Calu3 (cell line): ENCODE data around the gene TMEM37. TPM values are rescaled to one million over a fixed set of nuclear protein-coding genes. Genes with fewer than 3 reads are reported as not detected.

Source experiments
- BruUV-seq: library from RNA; stranded (reverse); fragments of 400-500 nt; replicated peaks from 2 replicates; lab custom pipeline; 2021; lab: Mats Ljungman, UMichigan
- CTCF ChIA-PET: fragments of 300-600 bp; sonication (Branson Sonifier 250); formaldehyde crosslinking; loops from one replicate; lab custom pipeline; 2022; ENCODE audit warnings: antibody characterized with exemption; lab: Charles Lee
- DNase-seq: peaks from one replicate; pipeline ENCODE4 v3.0.0; 2022
- H3K27ac Mint-ChIP-seq: one replicate; pipeline ENCODE4 v1.8.0; 2022; ENCODE audit warnings: mixed read lengths; ENCODE audit not compliant: unreplicated experiment
- H3K27me3 Mint-ChIP-seq: one replicate; pipeline ENCODE4 v1.8.0; 2022; ENCODE audit warnings: mixed read lengths; ENCODE audit not compliant: unreplicated experiment
- H3K36me3 Mint-ChIP-seq: one replicate; pipeline ENCODE4 v1.8.0; 2022; ENCODE audit warnings: mild to moderate bottlenecking, moderate library complexity, mixed read lengths; ENCODE audit not compliant: insufficient read depth, unreplicated experiment
- H3K4me1 Mint-ChIP-seq: one replicate; pipeline ENCODE4 v1.8.0; 2022; ENCODE audit warnings: mild to moderate bottlenecking, low read depth, mixed read lengths; ENCODE audit not compliant: unreplicated experiment
- H3K4me3 Mint-ChIP-seq: one replicate; pipeline ENCODE4 v1.8.0; 2022; ENCODE audit warnings: mild to moderate bottlenecking, low read depth, moderate library complexity, mixed read lengths; ENCODE audit not compliant: unreplicated experiment
- H3K9me3 Mint-ChIP-seq: one replicate; pipeline ENCODE4 v1.8.0; 2022; ENCODE audit warnings: low read depth, mixed read lengths; ENCODE audit not compliant: unreplicated experiment
- intact Hi-C: fragments of 100-400 bp; cut with micrococcal nuclease; formaldehyde crosslinking; loops from one replicate; pipeline ENCODE4 v1.10.0; 2022; ENCODE audit not compliant: unreplicated experiment
- total RNA-seq: library from RNA; stranded (reverse); gene quantifications from 2 replicates; pipeline ENCODE4 v1.2.3, GENCODE V29; 2022
- TF ChIP-seq, protein P1 (sequence below): fragments of 200-600 bp; IDR thresholded peaks from one replicate; pipeline ENCODE4 v1.8.0; 2022; ENCODE audit warnings: antibody characterized with exemption; ENCODE audit not compliant: unreplicated experiment

TMEM37 gene
- total RNA-seq, 1 experiment from 2014 or later = 0.76 TPM

DNA sequence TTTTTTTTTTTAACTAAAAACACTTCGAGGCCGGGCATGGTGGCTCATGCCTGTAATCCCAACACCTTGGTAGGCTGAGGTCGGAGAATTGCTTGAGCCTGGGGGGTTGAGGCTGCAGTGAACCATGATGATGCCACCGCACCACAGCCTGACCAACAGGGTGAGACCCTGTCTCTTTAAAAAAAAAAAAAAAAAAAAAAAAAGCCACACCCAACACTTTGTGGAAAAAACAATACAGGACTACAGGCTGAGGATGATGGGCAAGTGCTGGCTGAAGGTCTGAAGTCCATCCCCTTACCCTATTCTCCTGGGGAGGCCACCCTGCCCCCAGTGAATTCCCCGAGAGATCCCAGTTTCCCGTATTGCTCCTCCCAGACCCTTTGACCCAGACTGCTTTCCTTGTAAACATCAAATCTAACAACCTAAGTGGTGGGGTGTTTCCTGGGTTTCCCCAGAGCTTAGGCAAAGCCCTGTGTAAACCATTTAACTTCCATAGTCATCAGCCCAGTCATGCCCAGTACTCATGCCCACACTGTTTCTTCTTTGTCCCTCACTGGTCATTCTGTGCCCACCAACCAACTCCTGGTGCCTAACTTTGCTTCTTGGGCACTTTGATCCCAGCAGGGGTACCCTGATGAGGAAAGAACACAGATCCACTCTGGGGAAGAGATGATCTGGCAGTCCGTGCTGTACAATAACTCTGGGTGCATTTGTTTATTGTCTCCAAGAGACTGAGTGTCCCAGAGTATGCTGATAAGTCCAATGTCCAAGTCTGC lies 5.8 kb upstream of the TMEM37 start:
- TF ChIP-seq, protein P1, sequence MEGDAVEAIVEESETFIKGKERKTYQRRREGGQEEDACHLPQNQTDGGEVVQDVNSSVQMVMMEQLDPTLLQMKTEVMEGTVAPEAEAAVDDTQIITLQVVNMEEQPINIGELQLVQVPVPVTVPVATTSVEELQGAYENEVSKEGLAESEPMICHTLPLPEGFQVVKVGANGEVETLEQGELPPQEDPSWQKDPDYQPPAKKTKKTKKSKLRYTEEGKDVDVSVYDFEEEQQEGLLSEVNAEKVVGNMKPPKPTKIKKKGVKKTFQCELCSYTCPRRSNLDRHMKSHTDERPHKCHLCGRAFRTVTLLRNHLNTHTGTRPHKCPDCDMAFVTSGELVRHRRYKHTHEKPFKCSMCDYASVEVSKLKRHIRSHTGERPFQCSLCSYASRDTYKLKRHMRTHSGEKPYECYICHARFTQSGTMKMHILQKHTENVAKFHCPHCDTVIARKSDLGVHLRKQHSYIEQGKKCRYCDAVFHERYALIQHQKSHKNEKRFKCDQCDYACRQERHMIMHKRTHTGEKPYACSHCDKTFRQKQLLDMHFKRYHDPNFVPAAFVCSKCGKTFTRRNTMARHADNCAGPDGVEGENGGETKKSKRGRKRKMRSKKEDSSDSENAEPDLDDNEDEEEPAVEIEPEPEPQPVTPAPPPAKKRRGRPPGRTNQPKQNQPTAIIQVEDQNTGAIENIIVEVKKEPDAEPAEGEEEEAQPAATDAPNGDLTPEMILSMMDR = no peak
- Mint-ChIP-seq H3K27ac (peak overlapping the region; percentile 18), H3K9me3 (peaks cover 6% of the 10 kb centered on the region), H3K4me1 (peaks cover 44% of the 10 kb centered on the region), H3K27me3 (peaks cover 24% of the 10 kb centered on the region), H3K4me3 (no peak overlapping the region), H3K36me3 (no peaks in the 10 kb centered on the region)
- CTCF ChIA-PET = no interaction called here
- no TSS peak for BruUV-seq
- DNase-seq = no peak
- intact Hi-C loops = no loop called here

DNA sequence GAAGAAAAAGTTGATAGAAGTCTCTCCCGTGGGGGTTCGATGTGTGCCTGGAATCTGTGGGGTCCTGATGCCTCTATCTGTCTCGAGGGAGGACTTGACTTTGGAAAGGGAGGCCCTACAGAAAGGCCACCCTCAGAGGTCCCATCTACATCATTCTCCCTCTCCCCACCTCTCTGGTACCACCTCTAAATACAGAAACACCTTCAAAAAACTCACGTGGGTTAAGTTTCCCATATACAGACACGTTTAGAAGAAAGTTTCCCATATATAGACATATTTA lies 5.3 kb upstream of the TMEM37 start:
- CTCF ChIA-PET = no interaction called here
- TF ChIP-seq, protein P1 = no peak
- intact Hi-C loops = no loop called here

DNA sequence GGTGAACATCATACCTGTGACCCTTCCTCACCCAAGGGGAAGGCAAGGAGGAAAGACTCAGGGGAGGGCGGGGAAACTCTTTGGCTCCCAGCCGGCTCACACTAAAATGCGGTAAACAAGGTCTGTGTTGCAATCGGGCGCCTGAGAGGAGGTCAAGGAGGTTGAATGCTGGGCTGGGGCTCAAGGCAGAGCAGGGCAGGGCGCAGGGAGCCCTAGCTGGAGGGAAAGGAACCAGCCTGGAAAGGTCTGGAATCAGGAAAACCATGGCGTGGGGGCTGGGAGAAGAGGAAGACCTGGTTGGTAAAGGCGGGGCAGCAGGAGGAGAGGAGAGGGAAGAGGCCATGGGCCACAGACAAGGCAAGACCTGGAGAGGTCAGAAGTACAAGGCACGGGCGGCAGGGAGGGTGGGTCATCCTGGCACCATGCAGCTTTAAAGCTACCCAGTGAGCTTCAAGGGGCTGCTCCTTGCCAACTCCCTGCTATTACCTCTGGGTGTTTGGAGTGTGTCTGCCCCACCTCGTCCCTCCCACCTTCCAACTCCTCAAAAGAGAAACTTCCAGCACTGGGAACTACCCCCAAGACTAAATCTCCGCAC lies 4.8 kb upstream of the TMEM37 start:
- intact Hi-C loops = no loop called here
- H3K27me3 Mint-ChIP-seq = peaks cover 24% of the 10 kb centered on the region
- H3K9me3 Mint-ChIP-seq = peaks cover 2% of the 10 kb centered on the region
- DNase-seq = peak; percentile 32
- TF ChIP-seq, protein P1 = no peak
- BruUV-seq = no TSS peak
- peaks cover 44% of the 10 kb centered on the region for H3K4me1 Mint-ChIP-seq
- H3K4me3 Mint-ChIP-seq = peak overlapping the region; percentile 20
- H3K36me3 Mint-ChIP-seq = no peaks in the 10 kb centered on the region
- CTCF ChIA-PET = interaction anchor here (0.5 kb wide), 1 partner anchor 111 kb away, joined by 4 read pairs; no protein-coding TSS in a partner anchor
- peak overlapping the region; percentile 18 for H3K27ac Mint-ChIP-seq

More for the DNA sequence above, 5.3 kb upstream of the TMEM37 start:
- Mint-ChIP-seq H3K4me1 (peaks cover 44% of the 10 kb centered on the region), H3K36me3 (no peaks in the 10 kb centered on the region), H3K9me3 (peaks cover 6% of the 10 kb centered on the region), H3K27me3 (peaks cover 24% of the 10 kb centered on the region), H3K27ac (peak overlapping the region; percentile 18), H3K4me3 (peak overlapping the region; percentile 20)
- DNase-seq = no peak
- no TSS peak for BruUV-seq

DNA sequence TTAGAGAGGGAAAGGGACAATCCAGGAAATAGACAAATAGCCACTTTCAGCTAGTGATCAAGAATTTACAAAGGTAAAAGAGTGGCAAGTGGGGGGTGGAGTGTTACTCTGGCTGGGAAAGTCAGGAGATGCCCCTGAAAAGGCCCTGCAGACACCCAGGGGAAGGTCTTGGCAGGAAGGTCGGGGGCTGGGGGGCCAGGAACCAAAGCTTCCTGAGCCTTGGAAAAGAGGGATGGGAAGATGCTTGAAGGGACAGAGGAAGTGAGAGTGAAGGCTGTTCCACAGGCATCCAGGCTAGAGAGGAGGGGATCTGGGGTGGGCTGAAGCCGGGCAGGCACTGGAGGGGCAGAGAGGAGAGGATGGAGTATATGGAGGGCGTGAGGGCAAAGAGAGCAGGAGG lies 3.9 kb upstream of the TMEM37 start:
- intact Hi-C loops = no loop called here
- Mint-ChIP-seq H3K9me3 (no peaks in the 10 kb centered on the region), H3K27ac (no peak overlapping the region), H3K4me3 (no peak overlapping the region), H3K4me1 (peaks cover 44% of the 10 kb centered on the region), H3K27me3 (peaks cover 24% of the 10 kb centered on the region), H3K36me3 (peaks cover 1% of the 10 kb centered on the region)
- no TSS peak for BruUV-seq
- CTCF ChIA-PET = no interaction called here
- no peak for DNase-seq
- TF ChIP-seq, protein P1 = no peak
